Fibroblast of lung (primary cell): ENCODE measurements around the gene SURF6. TPM values are rescaled to one million over a fixed set of nuclear protein-coding genes. Genes with fewer than 3 reads are reported as not detected.
"Not testable (repeated sequence)": the region's sequence is repeated elsewhere in the genome, so short reads cannot be mapped to it uniquely, and the experiment has no call there.

Source experiments
- DNase-seq, 2 donors: peaks; one replicate each; pipeline versions ENCODE4 v3.0.0 to v3.0.0-alpha.2; 2010; ENCODE audit warnings: low read depth in 2 of 2
- H2AFZ ChIP-seq: 2 replicates; pipeline ENCODE4 v1.5.1; 2012; ENCODE audit warnings: low read length, control low read depth, inconsistent platforms
- H3K27ac ChIP-seq: 2 replicates; pipeline ENCODE4 v1.5.1; 2011; ENCODE audit warnings: low read length, control low read depth; ENCODE audit not compliant: insufficient read depth
- H3K27me3 ChIP-seq: 2 replicates; pipeline ENCODE4 v1.5.1; 2011; ENCODE audit warnings: mild to moderate bottlenecking, low read length; ENCODE audit not compliant: control insufficient read depth, insufficient read depth
- H3K36me3 ChIP-seq: 2 replicates; pipeline ENCODE4 v1.5.1; 2011; ENCODE audit warnings: low read length; ENCODE audit not compliant: control insufficient read depth, insufficient read depth
- H3K4me1 ChIP-seq: 2 replicates; pipeline ENCODE4 v1.5.1; 2011; ENCODE audit warnings: low read length; ENCODE audit not compliant: control insufficient read depth, insufficient read depth; ENCODE audit errors: extremely low read depth
- H3K4me2 ChIP-seq: 2 replicates; pipeline ENCODE4 v1.5.1; 2011; ENCODE audit warnings: low read length, control low read depth; ENCODE audit not compliant: insufficient read depth; ENCODE audit errors: extremely low read depth
- H3K4me3 ChIP-seq, 4 experiments: fragments of 200-600 bp in 1 of 4; sonication (generic) in 1 of 4; replicated peaks in 1 of 4; 2 replicates each; pipeline ENCODE4 v1.5.1; 2011 to 2016; ENCODE audit warnings: low read length in 4 of 4, low read depth in 3 of 4, mild to moderate bottlenecking in 3 of 4, control low read depth in 2 of 4, inconsistent platforms in 1 of 4, mixed read lengths in 1 of 4; ENCODE audit not compliant: insufficient read depth in 1 of 4; ENCODE audit errors: control extremely low read depth in 1 of 4
- H3K79me2 ChIP-seq: 2 replicates; pipeline ENCODE4 v1.5.1; 2012; ENCODE audit warnings: mild to moderate bottlenecking, low read length, inconsistent platforms; ENCODE audit not compliant: control insufficient read depth, insufficient read depth
- H3K9ac ChIP-seq: 2 replicates; pipeline ENCODE4 v1.5.1; 2011; ENCODE audit warnings: mild to moderate bottlenecking, low read length, control low read depth; ENCODE audit not compliant: insufficient read depth
- H3K9me3 ChIP-seq: 2 replicates; pipeline ENCODE4 v1.5.1; 2012; ENCODE audit warnings: low read depth, low read length; ENCODE audit not compliant: control insufficient read depth, insufficient read depth
- H4K20me1 ChIP-seq: 2 replicates; pipeline ENCODE4 v1.5.1; 2011; ENCODE audit warnings: low read length; ENCODE audit not compliant: control insufficient read depth, insufficient read depth; ENCODE audit errors: extremely low read depth
- CTCF ChIP-seq, 2 donors: IDR thresholded peaks in 1 of 2; conservative IDR thresholded peaks in 1 of 2; 1 replicate in 1 of 2; 2 replicates in 1 of 2; pipeline ENCODE4 v1.5.1; 2011 to 2012; ENCODE audit warnings: low read length in 2 of 2, control low read depth in 1 of 2, inconsistent platforms in 1 of 2, low read depth in 1 of 2, mild to moderate bottlenecking in 1 of 2
- EZH2 ChIP-seq: IDR thresholded peaks from 2 replicates; pipeline ENCODE4 v1.5.1; 2012; ENCODE audit warnings: low read length, control low read depth, mild to moderate bottlenecking; ENCODE audit errors: missing control alignments
- polyA plus RNA-seq, 2 donors: library from polyadenylated mRNA; depleted of rRNA in 1 of 2; stranded (reverse) in 1 of 2; unstranded in 1 of 2; fragments of >200 nt; gene quantifications; 2 replicates each; pipeline ENCODE4 v1.2.1, GENCODE V29; 2011 to 2012; ENCODE audit warnings: missing spikeins in 1 of 2
- total RNA-seq: library from RNA; depleted of rRNA; stranded (reverse); fragments of >200 nt; gene quantifications from 2 replicates; pipeline ENCODE4 v1.2.1, GENCODE V29; 2014

The SURF6 gene
- total and polyA plus RNA-seq, 2 donors (not counting 1 experiment from before 2014, with no cell fraction given), result 4.8 to 8.3 TPM

DNA sequence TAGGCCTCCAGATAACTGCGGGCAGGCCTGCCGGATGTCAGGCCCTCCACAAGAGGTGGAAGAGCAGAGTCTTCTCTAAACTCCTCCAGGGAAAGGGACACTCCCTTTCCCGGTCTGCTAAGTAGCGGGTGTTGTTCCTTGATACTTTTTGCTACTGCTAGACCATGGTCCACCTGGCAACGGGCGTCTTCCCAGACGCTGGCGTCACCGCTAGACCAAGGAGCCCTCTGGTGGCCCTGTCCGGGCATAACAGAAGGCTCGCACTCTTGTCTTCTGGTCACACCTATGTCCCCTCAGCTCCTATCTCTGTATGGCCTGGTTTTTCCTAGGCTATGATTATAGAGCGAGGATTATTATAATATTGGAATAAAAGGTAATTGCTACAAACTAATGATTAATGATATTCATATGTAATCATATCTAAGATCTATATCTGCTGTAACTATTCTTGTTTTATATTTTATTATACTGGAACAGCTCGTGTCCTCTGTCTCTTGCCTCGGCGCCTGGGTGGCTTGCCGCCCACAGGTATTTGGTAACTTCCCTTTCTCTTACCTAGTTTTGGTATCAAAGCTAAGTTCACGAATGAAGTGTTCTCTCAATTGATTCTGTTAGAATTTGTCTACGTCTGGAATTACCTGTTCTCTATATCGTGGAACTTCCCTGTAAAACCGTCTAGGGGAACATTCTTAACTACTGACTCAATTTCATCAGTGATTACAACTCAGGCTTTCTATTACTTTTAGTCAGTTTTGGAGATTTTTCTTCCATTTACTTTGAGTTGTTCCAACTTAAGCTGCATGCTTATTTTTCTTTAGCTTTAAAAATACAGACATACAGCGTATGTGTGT lies 6.5 kb downstream of the SURF6 start:
- not testable (repeated sequence) for H3K9ac ChIP-seq, H3K9me3 ChIP-seq, H2AFZ ChIP-seq, H3K27me3 ChIP-seq, H4K20me1 ChIP-seq, H3K4me2 ChIP-seq, H3K4me1 ChIP-seq, H3K79me2 ChIP-seq, H3K27ac ChIP-seq, H3K4me3 ChIP-seq
- H3K36me3 ChIP-seq, result peaks cover 24% of the 10 kb centered on the region
- peak; percentile 48 to 50 for TF ChIP-seq CTCF (conservative IDR thresholded peaks at IDR 0.05 in 1 of 2, IDR thresholded peaks at IDR 0.05 in 1 of 2; ENCODE audit: low read depth in 1 of 2, low read length in 2 of 2)
- peak in 1 of 2 donors; percentile 13 for DNase-seq

DNA sequence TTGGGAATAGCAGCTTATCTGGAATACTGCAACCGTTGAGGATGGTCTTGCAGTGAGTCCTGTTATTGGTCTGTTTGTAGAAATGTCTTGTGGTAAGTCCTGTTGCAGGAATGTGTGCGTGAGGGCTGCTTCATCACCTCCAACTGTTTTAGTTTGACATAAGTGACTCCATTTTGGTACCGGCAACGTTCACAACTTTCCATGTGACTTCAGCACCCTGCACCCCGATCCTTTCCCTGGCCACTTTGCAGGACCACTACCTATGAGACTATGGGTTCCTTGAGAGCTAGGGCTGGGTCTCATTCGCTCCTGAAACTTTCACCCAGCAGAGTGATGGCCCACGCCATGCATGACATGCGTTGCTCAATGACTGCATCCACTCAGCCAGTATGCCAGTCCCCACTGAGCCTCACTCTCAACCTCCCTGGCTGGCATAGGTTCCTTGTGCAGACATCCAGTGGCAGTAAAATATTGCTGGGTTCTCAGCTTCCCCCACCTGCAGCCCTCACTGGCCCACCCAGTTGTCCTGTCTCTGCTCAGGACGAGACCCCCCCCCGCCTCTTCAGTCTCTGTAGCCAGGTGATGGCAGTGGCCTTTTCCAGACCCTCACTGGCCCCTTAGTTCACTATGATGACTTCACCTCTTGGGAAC lies 8.0 kb downstream of the SURF6 start:
- H3K79me2 ChIP-seq, result no peaks in the 10 kb centered on the region
- no peak for DNase-seq
- H3K9me3 ChIP-seq, result no peaks in the 10 kb centered on the region
- TF ChIP-seq CTCF (conservative IDR thresholded peaks at IDR 0.05 in 1 of 2, IDR thresholded peaks at IDR 0.05 in 1 of 2; ENCODE audit: low read depth in 1 of 2, low read length in 2 of 2), result no peak
- no peak for TF ChIP-seq EZH2
- H4K20me1 ChIP-seq, result no peaks in the 10 kb centered on the region
- no peak overlapping the region for H3K4me2 ChIP-seq
- H3K9ac ChIP-seq, result no peak overlapping the region
- H3K36me3 ChIP-seq, result peaks cover 16% of the 10 kb centered on the region
- H3K4me3 ChIP-seq, result no peak overlapping the region
- H3K27ac ChIP-seq, result no peak overlapping the region
- H3K27me3 ChIP-seq, result no peaks in the 10 kb centered on the region
- H2AFZ ChIP-seq, result no peak overlapping the region
- no peaks in the 10 kb centered on the region for H3K4me1 ChIP-seq

DNA sequence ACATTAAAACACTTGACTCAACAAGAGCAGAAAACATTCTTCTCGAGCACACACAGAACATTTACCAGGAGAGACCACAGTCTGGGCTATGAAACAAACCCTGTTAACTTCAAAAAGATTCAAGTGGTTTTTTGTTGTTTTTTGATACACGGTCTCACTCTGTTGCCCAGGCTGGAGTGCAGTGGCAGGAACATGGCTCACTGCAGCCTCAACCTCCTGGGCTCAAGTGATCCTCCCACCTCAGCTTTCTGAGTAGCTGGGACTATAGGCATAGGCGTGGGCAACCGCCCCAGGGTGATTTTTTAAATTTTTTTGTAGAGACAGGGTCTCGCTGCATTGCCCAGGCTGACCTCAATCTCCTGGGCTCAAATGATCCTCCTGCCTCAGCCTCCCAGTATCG lies 9.0 kb downstream of the SURF6 start:
- H3K9ac ChIP-seq, DNase-seq, H3K27me3 ChIP-seq, H3K4me3 ChIP-seq, H4K20me1 ChIP-seq, H3K9me3 ChIP-seq, H3K4me2 ChIP-seq, H3K27ac ChIP-seq, H3K79me2 ChIP-seq, H3K4me1 ChIP-seq, H2AFZ ChIP-seq: not testable (repeated sequence)
- H3K36me3 ChIP-seq, result peaks cover 10% of the 10 kb centered on the region
